K562 (cell line): ENCODE results near the gene EFCAB12. TPM values are rescaled to one million over a fixed set of nuclear protein-coding genes. Genes with fewer than 3 reads are reported as not detected.

Source experiments
- CTCF ChIP-seq, 3 experiments: IDR thresholded peaks in 2 of 3; conservative IDR thresholded peaks in 1 of 3; 2 replicates each; pipeline ENCODE4 v1.5.1; 2011 to 2012; ENCODE audit warnings: low read length in 3 of 3, mild to moderate bottlenecking in 3 of 3, control low read depth in 2 of 3, improper control_type of control experiment in 1 of 3, inconsistent platforms in 1 of 3, low read depth in 1 of 3, mixed read lengths in 1 of 3, moderate library complexity in 1 of 3; ENCODE audit not compliant: insufficient read depth in 2 of 3
- ERF ChIP-seq: fragments of 450-650 bp; formaldehyde crosslinking; IDR thresholded peaks from 2 replicates; pipeline ENCODE4 v1.4.0; 2020; ENCODE audit warnings: mild to moderate bottlenecking, mixed read lengths
- MTA1 ChIP-seq: fragments of 450-650 bp; IDR thresholded peaks from 2 replicates; pipeline ENCODE4 v1.6.1; 2017; ENCODE audit warnings: borderline replicate concordance
- MTA2 ChIP-seq: fragments of 450-650 bp; IDR thresholded peaks from 2 replicates; pipeline ENCODE4 v1.6.1; 2016; ENCODE audit warnings: low read depth
- MXI1 ChIP-seq: IDR thresholded peaks from 2 replicates; pipeline ENCODE4 v1.6.1; 2011; ENCODE audit warnings: low read depth, mild to moderate bottlenecking, improper control_type of control experiment, low read length
- NCOA2 ChIP-seq, 2 experiments: fragments of 450-650 bp; IDR thresholded peaks; 2 replicates each; pipeline ENCODE4 v1.6.1; 2018; ENCODE audit warnings: mild to moderate bottlenecking in 2 of 2, moderate library complexity in 1 of 2; ENCODE audit not compliant: partially characterized antibody in 2 of 2
- PPARD ChIP-seq: fragments of 250-450 bp; sonication (Bioruptor Pico); IDR thresholded peaks from 2 replicates; pipeline ENCODE4 v1.8.0; 2022; ENCODE audit warnings: inconsistent platforms, mild to moderate bottlenecking, moderate library complexity
- RBFOX2 ChIP-seq: fragments of 200-400 bp; formaldehyde crosslinking; IDR thresholded peaks from 2 replicates; pipeline ENCODE4 v1.6.1; 2017; ENCODE audit warnings: low read depth, mild to moderate bottlenecking, low read length, moderate library complexity
- SMAD4 ChIP-seq: fragments of 250-450 bp; sonication (Bioruptor Pico); conservative IDR thresholded peaks from 2 replicates; pipeline ENCODE4 v1.8.0; 2021; ENCODE audit warnings: inconsistent platforms, mild to moderate bottlenecking, moderate library complexity
- SREBF1 ChIP-seq: fragments of 150-350 bp; IDR thresholded peaks from 2 replicates; pipeline ENCODE4 v1.6.1; 2014; ENCODE audit warnings: antibody characterized with exemption, low read depth, low read length, borderline replicate concordance
- TCF15 ChIP-seq: fragments of 250-450 bp; sonication (Bioruptor Pico); IDR thresholded peaks from 2 replicates; pipeline ENCODE4 v1.8.0; 2022; ENCODE audit warnings: moderate library complexity, mild to moderate bottlenecking, inconsistent platforms
- U2AF2 ChIP-seq: fragments of 200-400 bp; formaldehyde crosslinking; optimal IDR thresholded peaks from 2 replicates; pipeline ENCODE3; 2017; ENCODE audit warnings: low read depth, mild to moderate bottlenecking, low read length
- ZBTB7A ChIP-seq: IDR thresholded peaks from 2 replicates; pipeline ENCODE4 v1.6.1; 2011; ENCODE audit warnings: low read depth, mild to moderate bottlenecking, low read length, moderate library complexity, borderline replicate concordance; ENCODE audit not compliant: control insufficient read depth
- ZNF518B ChIP-seq: fragments of 250-450 bp; sonication (Bioruptor Pico); IDR thresholded peaks from 2 replicates; pipeline ENCODE4 v1.5.0; 2021; ENCODE audit warnings: mild to moderate bottlenecking, moderate library complexity
- ZNF583 ChIP-seq: fragments of 250-450 bp; sonication (Bioruptor Pico); IDR thresholded peaks from 2 replicates; pipeline ENCODE4 v1.4.0; 2020
- ZNF589 ChIP-seq: fragments of 200-800 bp; sonication (Bioruptor generic); IDR thresholded peaks from 2 replicates; pipeline ENCODE4 v1.6.1; 2016; ENCODE audit warnings: low read depth, missing genetic modification characterization, missing compliant biosample characterization
- ZNF695 ChIP-seq: fragments of 450-650 bp; formaldehyde crosslinking; IDR thresholded peaks from 2 replicates; pipeline ENCODE4 v1.4.0; 2020; ENCODE audit warnings: mild to moderate bottlenecking, moderate library complexity
- polyA plus RNA-seq, 8 experiments: library from polyadenylated mRNA; depleted of rRNA in 4 of 8; stranded (reverse) in 5 of 8; unstranded in 3 of 8; fragments of >200 nt; fragmentation: Nextera tagmentation in 2 of 8; fragmentation: Illumina TruSeq in 1 of 8; extraction: Ambion mirVana in 2 of 8; extraction: Trizol in 1 of 8; gene quantifications; 2 replicates each; pipeline versions ENCODE4 v1.2.1 to v1.2.3, GENCODE V29; 2011 to 2014; ENCODE audit warnings: inconsistent platforms in 1 of 8, missing spikeins in 1 of 8
- total RNA-seq, 7 experiments: library from RNA; depleted of rRNA in 6 of 7; stranded (reverse); fragments of >200 nt in 6 of 7; fragmentation: Illumina TruSeq in 2 of 7; extraction: Trizol in 2 of 7; gene quantifications; 2 replicates each; pipeline versions ENCODE4 v1.2.1 to v1.2.3, GENCODE V29; 2011 to 2021; ENCODE audit warnings: low replicate concordance in 1 of 7
- TF ChIP-seq, protein P1 (sequence below): sonication (generic); formaldehyde crosslinking; IDR thresholded peaks from 2 replicates; pipeline ENCODE4 v1.4.0; 2020; ENCODE audit warnings: mild to moderate bottlenecking, missing genetic modification reagents

EFCAB12 gene
- total and polyA plus RNA-seq, 9 of the 15 experiments (the other 6 are each of a cell fraction or from before 2014, with no cell fraction given): 0.08 to 0.95 (median 0.56) TPM; not detected in 1

DNA sequence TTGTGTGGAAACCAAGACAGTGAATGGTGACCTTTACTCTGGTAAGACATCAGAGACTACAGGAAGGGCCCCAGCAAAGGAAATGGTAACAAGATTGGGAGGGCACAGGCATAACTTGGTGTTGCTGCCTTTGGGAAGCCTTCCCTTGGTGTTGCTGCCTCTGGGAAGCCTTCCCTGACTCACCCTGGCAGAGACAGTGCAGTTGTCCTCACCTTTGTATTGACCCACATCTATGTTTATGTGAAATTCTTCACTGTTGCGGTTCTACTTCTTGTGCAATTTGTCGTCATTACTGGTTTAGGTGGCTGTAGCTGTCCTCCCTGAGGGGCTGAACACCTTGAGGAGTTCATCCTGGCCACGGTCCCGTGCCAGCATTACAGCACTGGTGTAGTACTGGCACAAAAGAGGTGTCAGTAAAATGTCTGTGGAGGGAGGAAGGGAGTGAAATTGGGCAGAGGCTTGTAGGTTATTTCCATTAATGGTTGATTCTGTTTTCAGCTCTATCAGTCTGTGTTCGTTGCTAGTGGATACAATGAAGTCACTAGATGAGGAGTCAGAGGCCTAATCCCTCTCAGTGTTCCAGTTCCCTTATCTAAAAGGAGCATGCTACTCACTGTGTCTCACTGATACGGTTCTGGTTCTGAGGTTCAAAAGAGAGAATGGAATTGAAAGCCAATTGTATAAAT is 33.2 kb upstream of the EFCAB12 start (continued):
- TF ChIP-seq, protein P1, sequence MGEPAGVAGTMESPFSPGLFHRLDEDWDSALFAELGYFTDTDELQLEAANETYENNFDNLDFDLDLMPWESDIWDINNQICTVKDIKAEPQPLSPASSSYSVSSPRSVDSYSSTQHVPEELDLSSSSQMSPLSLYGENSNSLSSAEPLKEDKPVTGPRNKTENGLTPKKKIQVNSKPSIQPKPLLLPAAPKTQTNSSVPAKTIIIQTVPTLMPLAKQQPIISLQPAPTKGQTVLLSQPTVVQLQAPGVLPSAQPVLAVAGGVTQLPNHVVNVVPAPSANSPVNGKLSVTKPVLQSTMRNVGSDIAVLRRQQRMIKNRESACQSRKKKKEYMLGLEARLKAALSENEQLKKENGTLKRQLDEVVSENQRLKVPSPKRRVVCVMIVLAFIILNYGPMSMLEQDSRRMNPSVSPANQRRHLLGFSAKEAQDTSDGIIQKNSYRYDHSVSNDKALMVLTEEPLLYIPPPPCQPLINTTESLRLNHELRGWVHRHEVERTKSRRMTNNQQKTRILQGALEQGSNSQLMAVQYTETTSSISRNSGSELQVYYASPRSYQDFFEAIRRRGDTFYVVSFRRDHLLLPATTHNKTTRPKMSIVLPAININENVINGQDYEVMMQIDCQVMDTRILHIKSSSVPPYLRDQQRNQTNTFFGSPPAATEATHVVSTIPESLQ (CRISPR knock-in tag): no peak
- TF ChIP-seq RBFOX2: no peak
- TF ChIP-seq U2AF2: no peak
- peak; percentile 96 for TF ChIP-seq MTA2
- TF ChIP-seq ZNF695 (CRISPR knock-in tag): no peak
- peak; percentile 25; the same call in 1 of the 2 replicates for TF ChIP-seq ZNF589 (CRISPR knock-in tag)
- TF ChIP-seq SMAD4: peak; percentile 32; the same call in 1 of the 2 replicates
- no peak for TF ChIP-seq ZBTB7A
- TF ChIP-seq TCF15: no peak
- no peak for TF ChIP-seq ERF
- peak; percentile 92; the same call in 1 of the 2 replicates for TF ChIP-seq MXI1
- TF ChIP-seq SREBF1: no peak
- no peak for TF ChIP-seq ZNF518B
- no peak for TF ChIP-seq MTA1
- no peak for TF ChIP-seq PPARD (CRISPR knock-in tag)
- no peak for TF ChIP-seq ZNF583 (CRISPR knock-in tag)
- TF ChIP-seq NCOA2 (IDR thresholded peaks at IDR 0.05; ENCODE audit: partially characterized antibody in 2 of 2): no peak
- TF ChIP-seq CTCF (IDR thresholded peaks at IDR 0.05 in 2 of 3, conservative IDR thresholded peaks at IDR 0.05 in 1 of 3; ENCODE audit: insufficient read depth in 2 of 3, low read depth in 1 of 3, low read length in 3 of 3): no peak
